ENCODE data around the gene ABCA4.
"Not testable (repeated sequence)": the region's sequence is repeated elsewhere in the genome, so short reads cannot be mapped to it uniquely, and the experiment has no call there.

Gene ABCA4

DNA sequence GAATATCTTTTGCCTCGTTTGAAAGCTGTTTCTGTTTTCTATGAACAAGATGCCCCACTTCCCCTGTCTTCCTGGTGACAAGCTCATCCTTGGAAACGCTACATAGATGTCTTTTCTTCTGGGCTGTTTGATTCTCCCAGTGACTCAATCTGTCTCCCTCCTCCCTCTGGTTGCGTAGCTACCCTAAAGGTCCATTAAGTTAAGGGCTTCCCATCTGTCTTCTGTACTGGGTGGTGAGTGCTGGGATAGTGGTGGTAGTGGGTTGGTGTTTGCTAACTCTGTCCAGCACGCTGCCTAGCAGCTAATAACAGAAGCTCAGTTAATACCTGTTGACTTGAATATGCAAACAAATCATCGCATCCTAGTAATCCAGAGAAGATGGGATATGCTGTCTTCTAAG lies 161.5 kb downstream of the ABCA4 start:
- H3K4me3 Mint-ChIP-seq: no peak overlapping the region
- H3K36me3 Mint-ChIP-seq (ENCODE audit: low read depth): peaks cover 7% of the 10 kb centered on the region
- H3K4me1 Mint-ChIP-seq (ENCODE audit: low read depth): no peaks in the 10 kb centered on the region
- peaks cover 40% of the 10 kb centered on the region for H3K9me3 Mint-ChIP-seq
- no peaks in the 10 kb centered on the region for H3K27me3 Mint-ChIP-seq (ENCODE audit: low read depth)
- no peak overlapping the region for H3K27ac Mint-ChIP-seq

GRCh38 chr1:93958726-93959100 lies 162.2 kb downstream of the ABCA4 start:
- Mint-ChIP-seq H3K9me3 (peaks cover 40% of the 10 kb centered on the region), H3K27me3 (ENCODE audit: low read depth) (no peaks in the 10 kb centered on the region), H3K4me1 (ENCODE audit: low read depth) (no peaks in the 10 kb centered on the region), H3K27ac (no peak overlapping the region), H3K4me3 (no peak overlapping the region), H3K36me3 (ENCODE audit: low read depth) (peaks cover 7% of the 10 kb centered on the region)

DNA sequence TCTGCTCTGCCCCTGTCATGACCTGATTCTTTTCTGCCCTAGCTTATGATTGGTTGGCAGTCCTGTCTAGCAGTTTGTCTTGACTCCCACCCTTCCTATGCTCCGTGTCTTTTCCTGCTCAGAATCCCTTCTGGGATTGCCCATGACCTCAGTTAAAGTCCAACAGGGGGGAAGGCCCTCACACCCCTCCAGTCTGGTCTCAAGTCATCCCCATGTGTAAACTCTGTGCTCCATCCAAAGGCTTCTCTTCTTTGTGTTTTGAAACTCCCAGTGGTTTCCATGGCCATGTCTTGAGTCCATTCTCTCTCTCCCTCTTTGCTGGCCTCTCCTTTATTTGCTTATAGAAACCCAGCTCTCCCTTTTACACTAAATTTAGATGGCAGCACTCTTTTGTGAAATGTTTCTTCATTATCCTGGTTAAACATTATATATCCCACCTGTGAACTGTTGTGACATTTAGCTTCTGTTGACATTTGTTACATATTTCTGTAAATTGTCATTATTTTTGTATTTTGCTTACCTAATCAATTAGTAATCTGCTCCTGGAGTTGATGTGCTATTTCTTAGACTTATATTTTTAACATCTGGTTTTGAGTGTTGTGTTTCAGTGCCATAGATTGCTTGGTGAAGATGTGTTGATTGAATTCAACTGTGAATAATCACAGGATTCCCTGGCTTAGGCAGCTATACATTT lies 162.8 kb downstream of the ABCA4 start:
- H3K27ac Mint-ChIP-seq: no peak overlapping the region
- H3K4me3 Mint-ChIP-seq: no peak overlapping the region
- no peaks in the 10 kb centered on the region for H3K27me3 Mint-ChIP-seq (ENCODE audit: low read depth)
- H3K9me3 Mint-ChIP-seq: peaks cover 41% of the 10 kb centered on the region
- H3K4me1 Mint-ChIP-seq (ENCODE audit: low read depth): no peaks in the 10 kb centered on the region
- peaks cover 7% of the 10 kb centered on the region for H3K36me3 Mint-ChIP-seq (ENCODE audit: low read depth)

GRCh38 chr1:93955765-93956164 lies 165.2 kb downstream of the ABCA4 start:
- Mint-ChIP-seq H3K4me1 (ENCODE audit: low read depth) (no peaks in the 10 kb centered on the region), H3K9me3 (peaks cover 53% of the 10 kb centered on the region), H3K27me3 (ENCODE audit: low read depth) (no peaks in the 10 kb centered on the region), H3K36me3 (ENCODE audit: low read depth) (peaks cover 7% of the 10 kb centered on the region), H3K4me3 (no peak overlapping the region), H3K27ac (no peak overlapping the region)

GRCh38 chr1:93947002-93947686 lies 173.8 kb downstream of the ABCA4 start:
- H3K4me1 Mint-ChIP-seq (ENCODE audit: low read depth); H3K27ac Mint-ChIP-seq; H3K9me3 Mint-ChIP-seq; H3K36me3 Mint-ChIP-seq (ENCODE audit: low read depth); H3K4me3 Mint-ChIP-seq: not testable (repeated sequence)
- peaks cover 12% of the 10 kb centered on the region for H3K27me3 Mint-ChIP-seq (ENCODE audit: low read depth)
